Measurements from ENCODE around the gene TAS1R3. TPM values are rescaled to one million over a fixed set of nuclear protein-coding genes. Genes with fewer than 3 reads are reported as not detected.

The TAS1R3 gene
- polyA plus RNA-seq, 1 donor from 2014 or later, result 1.0 TPM

DNA sequence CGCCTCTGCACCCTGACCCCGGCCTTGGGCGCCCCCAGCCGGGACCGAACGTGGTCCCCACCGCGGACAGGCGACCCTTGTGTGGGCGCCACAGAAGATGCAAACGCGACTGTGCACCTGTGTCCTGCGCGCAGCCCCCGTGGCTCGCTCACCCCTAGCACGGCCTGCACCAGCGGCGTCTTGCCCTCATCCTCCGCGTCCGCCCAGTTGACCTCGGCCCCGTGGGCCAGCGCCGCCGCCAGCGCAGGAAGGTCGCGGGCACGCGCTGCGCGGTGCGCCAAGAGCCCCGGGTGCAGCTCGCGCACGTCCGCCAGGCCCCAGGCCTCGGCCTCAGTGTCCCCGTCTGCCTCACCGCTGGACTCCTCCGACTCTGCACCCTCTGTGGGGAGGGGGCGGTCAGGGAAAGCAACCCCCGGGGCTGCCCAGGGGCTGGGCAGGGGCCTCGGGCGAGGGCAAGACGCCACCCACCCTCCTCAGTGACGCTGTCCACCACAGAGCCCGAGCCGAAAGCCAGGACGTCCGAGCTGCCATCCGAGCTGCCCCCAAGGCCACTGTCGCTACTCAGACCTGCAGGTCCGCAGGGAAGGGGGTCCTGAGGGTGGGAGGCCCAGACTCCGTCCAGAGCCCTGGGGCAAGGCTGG is 36.7 kb upstream of the TAS1R3 start:
- Histone ChIP-seq H3K27ac (ENCODE audit: low read length) (no peak overlapping the region), H3K4me2 (ENCODE audit: low read length) (no peak overlapping the region), H3K27me3 (ENCODE audit: insufficient read depth, low read depth, low read length) (no peaks in the 10 kb centered on the region), H3K9ac (ENCODE audit: low read length) (no peak overlapping the region), H3K36me3 (ENCODE audit: insufficient read depth, low read length) (no peaks in the 10 kb centered on the region), H4K20me1 (ENCODE audit: insufficient read depth) (no peaks in the 10 kb centered on the region), H3F3A (ENCODE audit: insufficient read depth, low read length, poor library complexity, severe bottlenecking) (no peaks in the 10 kb centered on the region), H3K9me3 (ENCODE audit: low read length) (no peaks in the 10 kb centered on the region), H2AFZ (ENCODE audit: low read depth, low read length) (no peak overlapping the region), H3K79me2 (replicated peaks; ENCODE audit: insufficient read depth, low read length) (no peaks in the 10 kb centered on the region), H3K9me2 (ENCODE audit: insufficient read depth, low read length) (no peaks in the 10 kb centered on the region), H3K4me3 (ENCODE audit: low read length) (no peak overlapping the region)
- no peak for TF ChIP-seq SMC3 (conservative IDR thresholded peaks at IDR 0.05; ENCODE audit: poor library complexity)
- TF ChIP-seq CTCF (IDR thresholded peaks at IDR 0.05; ENCODE audit: poor library complexity, severe bottlenecking), result no peak
- no peak for TF ChIP-seq MXI1 (conservative IDR thresholded peaks at IDR 0.05; ENCODE audit: poor library complexity, severe bottlenecking)
- no peak for TF ChIP-seq TAF1 (IDR thresholded peaks at IDR 0.05; ENCODE audit: low read depth)

- no peak overlapping the region for H2AFZ ChIP-seq (ENCODE audit: low read depth, low read length)
- no peaks in the 10 kb centered on the region for H3K27me3 ChIP-seq (ENCODE audit: insufficient read depth, low read depth, low read length)
- no peak overlapping the region for H3K9ac ChIP-seq (ENCODE audit: low read length)
- no peaks in the 10 kb centered on the region for H3K36me3 ChIP-seq (ENCODE audit: insufficient read depth, low read length)
- no peaks in the 10 kb centered on the region for H3F3A ChIP-seq (ENCODE audit: insufficient read depth, low read length, poor library complexity, severe bottlenecking)
- H3K4me3 ChIP-seq (ENCODE audit: low read length), result no peak overlapping the region
- TF ChIP-seq MXI1 (conservative IDR thresholded peaks at IDR 0.05; ENCODE audit: poor library complexity, severe bottlenecking), result no peak
- no peak for TF ChIP-seq CTCF (IDR thresholded peaks at IDR 0.05; ENCODE audit: poor library complexity, severe bottlenecking)
- TF ChIP-seq EZH2 (IDR thresholded peaks at IDR 0.05; ENCODE audit: borderline replicate concordance, insufficient read depth, low read length, poor library complexity, severe bottlenecking), result no peak
- no peak for TF ChIP-seq EP300 (conservative IDR thresholded peaks at IDR 0.05; ENCODE audit: poor library complexity, severe bottlenecking)
- TF ChIP-seq REST (IDR thresholded peaks at IDR 0.05; ENCODE audit: borderline replicate concordance), result no peak
- no peak for TF ChIP-seq RAD21 (conservative IDR thresholded peaks at IDR 0.05)
- no peak for TF ChIP-seq TAF1 (IDR thresholded peaks at IDR 0.05; ENCODE audit: low read depth)
- no peak for TF ChIP-seq POLR2AphosphoS5 (IDR thresholded peaks at IDR 0.05)
- no peak for TF ChIP-seq SMC3 (conservative IDR thresholded peaks at IDR 0.05; ENCODE audit: poor library complexity)
- H3K4me2 ChIP-seq (ENCODE audit: low read length), result no peak overlapping the region
- H3K9me2 ChIP-seq (ENCODE audit: insufficient read depth, low read length), result no peaks in the 10 kb centered on the region
- H3K79me2 ChIP-seq (replicated peaks; ENCODE audit: insufficient read depth, low read length), result no peaks in the 10 kb centered on the region
- no peaks in the 10 kb centered on the region for H3K9me3 ChIP-seq (ENCODE audit: low read length)
- H3K27ac ChIP-seq (ENCODE audit: low read length), result no peak overlapping the region
- H4K20me1 ChIP-seq (ENCODE audit: insufficient read depth), result no peaks in the 10 kb centered on the region
Measured at GRCh38 chr1:1295154-1295923, 35.7 kb upstream of the TAS1R3 start.

Measured in neural cell (in vitro differentiated cells).